ENCODE measurements around the gene ELK4. TPM values are rescaled to one million over a fixed set of nuclear protein-coding genes. Genes with fewer than 3 reads are reported as not detected.

Gene ELK4
- total RNA-seq, 1 experiment from 2014 or later: 39.0 TPM

DNA sequence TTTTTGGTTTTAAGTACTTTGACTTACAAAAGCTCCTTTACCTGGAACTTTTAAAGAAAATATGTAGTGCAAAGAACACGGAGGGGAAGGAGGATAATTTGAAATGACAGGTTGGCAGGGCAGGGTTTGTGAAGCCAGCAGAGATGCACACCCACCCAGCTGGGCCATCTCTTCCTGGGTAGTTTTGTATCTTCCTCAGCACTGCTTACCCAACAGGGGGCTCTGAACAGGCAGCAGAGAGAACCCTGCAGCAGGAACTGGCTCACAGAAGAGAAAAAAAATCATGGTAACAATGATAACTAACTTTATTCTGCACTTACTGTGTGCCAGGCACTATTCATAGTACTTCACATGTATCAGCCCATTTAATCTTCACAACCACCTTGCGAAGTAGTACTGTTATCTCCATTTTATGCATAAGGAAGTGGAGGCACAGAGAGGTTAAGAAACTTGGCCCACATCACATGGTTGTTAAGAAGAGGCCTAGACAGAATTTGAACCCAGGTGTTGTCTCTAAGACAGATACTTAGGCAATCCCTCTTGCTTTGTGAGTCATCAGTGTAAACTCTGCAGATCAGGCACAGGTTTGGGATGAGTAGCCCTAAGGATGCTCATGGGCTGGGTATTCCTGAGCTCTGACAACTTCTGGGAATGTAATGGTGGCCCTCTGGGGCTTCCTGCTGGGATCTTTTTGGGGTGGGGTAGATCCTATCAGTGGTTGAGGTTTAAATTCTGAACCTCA is 60.8 kb downstream of the ELK4 start:
- no peak for ATAC-seq
- CTCF ChIA-PET: interaction anchor here (0.7 to 3.5 kb wide), 13 partner anchors 13 to 217 kb away, joined by 3 to 22 read pairs (median 6); no protein-coding TSS in a partner anchor
- no peak overlapping the region for H3K4me3 Mint-ChIP-seq
- H3K27ac Mint-ChIP-seq: no peak overlapping the region
- H3K9me3 Mint-ChIP-seq: no peaks in the 10 kb centered on the region
- peaks cover 71% of the 10 kb centered on the region for H3K27me3 Mint-ChIP-seq (ENCODE audit: low read depth)
- H3K36me3 Mint-ChIP-seq: no peaks in the 10 kb centered on the region
- H3K4me1 Mint-ChIP-seq: peaks cover 8% of the 10 kb centered on the region
- POLR2A ChIA-PET: no interaction called here
- DNase-seq (ENCODE audit: low spot score): no peak
- no peak for TF ChIP-seq CBFB (CRISPR knock-in tag; IDR thresholded peaks at IDR 0.05; ENCODE audit: low read depth)
- TF ChIP-seq RORB (CRISPR knock-in tag; IDR thresholded peaks at IDR 0.05): no peak
- TF ChIP-seq ELF4 (CRISPR knock-in tag; IDR thresholded peaks at IDR 0.05; ENCODE audit: low read depth): no peak
- TF ChIP-seq HMGXB4 (CRISPR knock-in tag; IDR thresholded peaks at IDR 0.05): no peak
- no peak for TF ChIP-seq STAT6 (CRISPR knock-in tag; conservative IDR thresholded peaks at IDR 0.05; ENCODE audit: low read depth)
- TF ChIP-seq NFATC4 (CRISPR knock-in tag; IDR thresholded peaks at IDR 0.05): no peak
- TF ChIP-seq FOXK1 (CRISPR knock-in tag; IDR thresholded peaks at IDR 0.05): no peak
- TF ChIP-seq ZNF317 (CRISPR knock-in tag; IDR thresholded peaks at IDR 0.05; ENCODE audit: borderline replicate concordance, low read depth): no peak
- TF ChIP-seq TCF7 (CRISPR knock-in tag; IDR thresholded peaks at IDR 0.05; ENCODE audit: low read depth): no peak
- no peak for TF ChIP-seq MYBL2 (CRISPR knock-in tag; IDR thresholded peaks at IDR 0.05)
- no peak for TF ChIP-seq ZNF219 (CRISPR knock-in tag; IDR thresholded peaks at IDR 0.05; ENCODE audit: borderline replicate concordance)
- TF ChIP-seq, protein P1, sequence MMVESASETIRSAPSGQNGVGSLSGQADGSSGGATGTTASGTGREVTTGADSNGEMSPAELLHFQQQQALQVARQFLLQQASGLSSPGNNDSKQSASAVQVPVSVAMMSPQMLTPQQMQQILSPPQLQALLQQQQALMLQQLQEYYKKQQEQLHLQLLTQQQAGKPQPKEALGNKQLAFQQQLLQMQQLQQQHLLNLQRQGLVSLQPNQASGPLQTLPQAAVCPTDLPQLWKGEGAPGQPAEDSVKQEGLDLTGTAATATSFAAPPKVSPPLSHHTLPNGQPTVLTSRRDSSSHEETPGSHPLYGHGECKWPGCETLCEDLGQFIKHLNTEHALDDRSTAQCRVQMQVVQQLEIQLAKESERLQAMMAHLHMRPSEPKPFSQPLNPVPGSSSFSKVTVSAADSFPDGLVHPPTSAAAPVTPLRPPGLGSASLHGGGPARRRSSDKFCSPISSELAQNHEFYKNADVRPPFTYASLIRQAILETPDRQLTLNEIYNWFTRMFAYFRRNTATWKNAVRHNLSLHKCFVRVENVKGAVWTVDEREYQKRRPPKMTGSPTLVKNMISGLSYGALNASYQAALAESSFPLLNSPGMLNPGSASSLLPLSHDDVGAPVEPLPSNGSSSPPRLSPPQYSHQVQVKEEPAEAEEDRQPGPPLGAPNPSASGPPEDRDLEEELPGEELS (CRISPR knock-in tag; IDR thresholded peaks at IDR 0.05): no peak
- TF ChIP-seq, protein P2, sequence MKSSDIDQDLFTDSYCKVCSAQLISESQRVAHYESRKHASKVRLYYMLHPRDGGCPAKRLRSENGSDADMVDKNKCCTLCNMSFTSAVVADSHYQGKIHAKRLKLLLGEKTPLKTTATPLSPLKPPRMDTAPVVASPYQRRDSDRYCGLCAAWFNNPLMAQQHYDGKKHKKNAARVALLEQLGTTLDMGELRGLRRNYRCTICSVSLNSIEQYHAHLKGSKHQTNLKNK (CRISPR knock-in tag; IDR thresholded peaks at IDR 0.05): no peak
- no peak for TF ChIP-seq PREB (CRISPR knock-in tag; IDR thresholded peaks at IDR 0.05; ENCODE audit: borderline replicate concordance)
- TF ChIP-seq TEAD4 (CRISPR knock-in tag; IDR thresholded peaks at IDR 0.05): no peak
- no peak for TF ChIP-seq CTCF (IDR thresholded peaks at IDR 0.05)
- TF ChIP-seq, protein P3, sequence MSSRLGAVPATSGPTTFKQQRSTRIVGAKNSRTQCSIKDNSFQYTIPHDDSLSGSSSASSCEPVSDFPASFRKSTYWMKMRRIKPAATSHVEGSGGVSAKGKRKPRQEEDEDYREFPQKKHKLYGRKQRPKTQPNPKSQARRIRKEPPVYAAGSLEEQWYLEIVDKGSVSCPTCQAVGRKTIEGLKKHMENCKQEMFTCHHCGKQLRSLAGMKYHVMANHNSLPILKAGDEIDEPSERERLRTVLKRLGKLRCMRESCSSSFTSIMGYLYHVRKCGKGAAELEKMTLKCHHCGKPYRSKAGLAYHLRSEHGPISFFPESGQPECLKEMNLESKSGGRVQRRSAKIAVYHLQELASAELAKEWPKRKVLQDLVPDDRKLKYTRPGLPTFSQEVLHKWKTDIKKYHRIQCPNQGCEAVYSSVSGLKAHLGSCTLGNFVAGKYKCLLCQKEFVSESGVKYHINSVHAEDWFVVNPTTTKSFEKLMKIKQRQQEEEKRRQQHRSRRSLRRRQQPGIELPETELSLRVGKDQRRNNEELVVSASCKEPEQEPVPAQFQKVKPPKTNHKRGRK (CRISPR knock-in tag; IDR thresholded peaks at IDR 0.05; ENCODE audit: borderline replicate concordance): no peak
- TF ChIP-seq MAX (CRISPR knock-in tag; IDR thresholded peaks at IDR 0.05): no peak
- no peak for TF ChIP-seq USF2 (CRISPR knock-in tag; IDR thresholded peaks at IDR 0.05)

Measured in WTC11 (cell line).